C4-2B (cell line): ENCODE results near the gene LPP.

Experiments
- CTCF ChIP-seq: fragments of 450-650 bp; conservative IDR thresholded peaks from 2 replicates; pipeline ENCODE4 v1.5.1; 2017; ENCODE audit warnings: mild to moderate bottlenecking
- ZFX ChIP-seq: fragments of 450-650 bp; IDR thresholded peaks from 2 replicates; pipeline ENCODE4 v1.6.1; 2017

GRCh38 chr3:188396900-188397299, 242.9 kb downstream of the LPP start:
- TF ChIP-seq CTCF, result no peak
- no peak for TF ChIP-seq ZFX
